GM18519 (cell line): ENCODE results near the gene RBM14.
"Not testable (repeated sequence)": the region's sequence is repeated elsewhere in the genome, so short reads cannot be mapped to it uniquely, and the experiment has no call there.

Experiments
- ATAC-seq: cut with Tn5 transposase; IDR thresholded peaks from one replicate; pipeline ENCODE4 v1.9.1; 2021; ENCODE audit warnings: mild to moderate bottlenecking, moderate library complexity; ENCODE audit not compliant: unreplicated experiment, low FRiP score

RBM14 gene

DNA sequence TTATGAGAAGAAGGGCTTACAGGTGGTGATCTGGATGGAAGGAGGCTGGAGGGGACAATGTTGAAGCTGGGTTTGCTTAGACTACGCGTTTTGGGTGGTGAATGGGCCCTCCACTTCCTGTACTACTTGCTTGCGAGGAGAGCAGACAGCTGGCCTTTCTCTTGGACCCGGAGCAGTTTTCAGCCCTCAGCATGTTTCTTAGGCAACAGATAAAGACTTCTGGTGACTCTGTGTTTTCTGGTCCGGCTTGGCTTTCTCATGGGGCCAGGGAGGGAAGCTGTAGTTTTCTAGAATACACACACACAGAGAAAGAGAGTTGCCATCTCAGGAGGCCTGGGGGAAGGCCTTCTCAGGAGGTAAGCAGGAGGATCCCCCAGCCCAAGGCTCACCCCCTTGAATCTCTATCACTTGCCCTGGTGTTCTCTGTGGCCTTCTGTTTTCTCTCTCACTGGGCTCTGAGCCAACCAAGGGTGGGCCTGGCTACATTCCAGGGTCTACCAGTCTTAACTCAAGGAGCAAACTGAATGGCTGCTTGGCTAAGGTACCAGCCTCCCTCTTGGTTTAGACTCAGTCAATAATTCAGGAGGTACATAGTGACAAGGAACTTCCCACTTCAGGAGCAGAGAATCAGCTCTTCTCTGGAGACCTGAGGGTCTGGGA is 21.1 kb upstream of the RBM14 start:
- ATAC-seq, result no peak

DNA sequence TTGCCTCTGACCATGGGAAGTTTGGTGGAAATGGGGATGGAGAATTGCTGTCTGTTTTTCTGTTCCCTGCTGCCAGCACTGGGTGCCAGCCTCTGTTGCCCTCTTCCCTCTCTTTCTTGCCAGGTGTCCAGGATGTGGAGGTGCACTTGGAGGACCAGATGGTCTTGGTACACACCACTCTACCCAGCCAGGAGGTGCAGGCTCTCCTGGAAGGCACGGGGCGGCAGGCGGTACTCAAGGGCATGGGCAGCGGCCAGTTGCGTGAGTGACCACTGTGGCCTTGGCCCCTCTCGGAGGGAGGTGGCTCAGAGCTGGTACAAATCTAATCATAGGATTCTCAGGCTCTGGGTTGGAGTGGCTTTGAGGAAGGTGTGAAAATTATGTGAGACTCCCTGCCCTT is 17.4 kb upstream of the RBM14 start:
- ATAC-seq, result no peak

DNA sequence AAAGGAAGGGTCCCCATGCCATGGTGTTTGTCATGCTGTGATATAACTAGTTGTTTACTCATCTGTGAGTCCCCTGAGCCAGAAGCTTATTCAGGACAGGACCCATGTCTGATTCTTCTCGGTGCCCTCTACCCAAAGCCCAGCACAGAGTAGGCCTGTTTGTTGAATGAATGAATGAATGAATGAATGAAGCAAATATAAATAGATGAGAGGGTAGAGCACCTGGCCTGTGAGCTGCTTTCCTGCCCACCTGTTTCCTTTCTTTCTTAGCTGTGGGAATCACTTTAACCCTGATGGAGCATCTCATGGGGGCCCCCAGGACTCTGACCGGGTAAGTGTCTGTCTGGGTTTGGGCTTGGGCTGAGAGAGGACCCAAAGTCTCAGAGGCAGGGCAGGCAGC is 16.2 kb upstream of the RBM14 start:
- ATAC-seq, result no peak

DNA sequence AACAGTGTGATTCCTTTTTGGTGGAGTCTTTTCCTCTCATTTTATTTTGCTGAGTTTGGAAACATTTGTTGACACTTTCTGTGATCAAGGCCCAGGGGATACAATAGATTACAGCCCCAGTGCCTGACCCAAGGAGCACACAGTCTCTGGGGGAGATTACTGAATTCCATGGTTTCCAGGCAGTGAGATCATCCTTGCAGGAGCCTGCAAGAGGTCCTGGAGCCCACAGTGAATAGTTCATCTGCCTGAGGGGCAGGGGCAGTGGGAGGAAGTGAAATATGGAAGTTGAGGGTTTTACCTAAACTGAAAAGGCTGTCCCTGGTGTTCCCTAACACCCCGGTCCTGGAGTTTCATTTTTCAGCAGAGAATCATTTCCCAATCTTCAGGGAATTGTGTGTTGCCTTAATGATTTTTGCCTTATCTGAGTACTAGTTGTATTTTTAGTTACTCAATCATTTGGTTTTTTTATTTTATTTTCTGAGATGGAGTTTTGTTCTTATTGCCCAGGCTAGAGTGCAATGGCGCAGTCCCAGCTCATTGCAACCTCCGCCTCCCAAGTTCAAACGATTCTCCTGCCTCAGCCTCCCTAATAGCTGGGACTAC is 15.7 kb upstream of the RBM14 start:
- no peak for ATAC-seq

DNA sequence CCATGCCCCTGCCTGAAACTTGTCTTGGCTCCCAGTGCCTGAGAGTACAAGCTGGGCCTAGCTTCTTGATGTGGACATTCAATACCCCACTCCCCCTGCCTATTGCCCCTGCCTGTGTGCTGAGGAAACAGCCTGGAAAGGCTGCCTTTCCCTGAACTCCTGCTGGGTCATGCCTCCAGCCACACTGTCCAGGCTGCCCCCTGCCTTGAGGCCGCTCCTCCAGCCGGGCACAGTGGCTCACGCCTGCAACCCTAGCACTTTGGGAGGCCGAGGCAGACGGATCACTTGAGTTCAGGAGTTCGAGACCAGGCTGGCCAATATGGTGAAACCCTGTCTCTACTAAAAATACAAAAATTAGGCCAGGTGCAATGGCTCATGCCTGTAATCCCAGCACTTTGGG is 13.4 kb upstream of the RBM14 start:
- ATAC-seq, result no peak

DNA sequence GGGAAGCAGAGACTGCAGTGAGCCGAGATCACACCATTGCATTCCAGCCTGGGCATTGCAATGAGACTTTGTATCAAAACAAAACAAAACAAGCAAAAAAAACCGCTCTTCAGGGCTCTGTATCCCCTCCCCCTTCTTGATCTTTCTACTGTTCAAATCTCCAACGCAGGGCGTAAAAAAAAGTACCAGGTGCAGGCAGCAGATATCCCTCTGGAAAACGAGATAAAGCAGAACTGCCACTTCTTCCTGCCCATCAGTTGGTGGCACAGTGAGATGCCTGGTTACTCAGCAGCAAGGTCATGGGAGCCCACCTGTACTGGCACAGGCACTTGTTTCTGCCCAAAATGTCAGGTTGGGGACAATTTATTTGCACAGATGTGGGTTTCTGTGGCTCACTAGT is 12.3 kb upstream of the RBM14 start:
- no peak for ATAC-seq

DNA sequence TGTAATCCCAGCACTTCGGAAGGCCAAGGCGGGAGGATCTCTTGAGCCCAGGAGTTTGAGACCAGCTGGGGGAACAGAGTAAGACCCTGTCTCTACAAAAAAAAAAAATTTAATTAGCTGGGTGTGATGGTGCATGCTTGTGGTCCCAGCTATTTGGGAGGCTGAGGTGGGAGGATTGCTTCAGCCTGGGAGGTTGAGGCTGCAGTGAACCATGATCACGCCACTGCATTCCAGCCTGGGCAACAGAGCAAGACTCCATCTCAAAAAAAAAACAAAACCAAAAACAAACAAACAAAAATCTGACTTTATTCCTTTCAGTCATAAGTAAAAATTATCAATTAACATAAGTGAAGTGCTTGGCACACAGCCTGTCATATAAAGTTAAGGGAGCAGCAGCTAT is 9.8 kb upstream of the RBM14 start:
- ATAC-seq, result not testable (repeated sequence)

DNA sequence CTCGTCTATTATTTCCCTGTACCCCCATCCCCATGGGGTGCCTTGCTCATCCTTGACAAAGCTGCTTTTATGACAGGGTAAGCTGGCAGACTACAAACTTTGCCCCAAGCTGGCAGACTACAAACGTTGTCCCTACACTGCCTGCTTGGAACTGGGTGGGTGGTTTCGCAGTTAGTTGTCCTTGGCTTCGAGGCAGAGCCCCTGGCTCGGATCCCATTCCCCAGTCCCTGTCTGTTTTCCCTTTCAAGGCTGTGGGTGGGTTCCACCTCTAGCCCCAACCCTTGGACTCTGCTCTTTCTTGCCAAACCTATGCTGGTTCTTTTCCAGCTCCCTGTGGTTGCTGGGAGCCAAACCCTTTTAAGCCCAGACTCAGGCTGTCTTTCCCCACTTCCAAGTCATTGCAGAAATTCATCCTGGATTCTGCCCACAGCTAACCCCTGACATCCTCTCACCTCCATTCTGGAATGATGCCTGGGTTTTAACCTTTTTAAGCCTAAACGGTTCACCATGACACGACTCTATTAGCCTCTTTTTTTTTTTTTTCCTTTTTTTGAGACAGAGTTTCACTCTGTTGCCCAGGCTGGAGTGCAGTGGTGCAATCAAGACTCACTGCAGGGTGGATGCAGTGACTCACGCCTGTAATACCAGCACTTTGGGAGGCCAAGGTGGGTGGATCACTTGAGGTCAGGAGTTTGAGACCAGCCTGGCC is 9.2 kb upstream of the RBM14 start:
- no peak for ATAC-seq

DNA sequence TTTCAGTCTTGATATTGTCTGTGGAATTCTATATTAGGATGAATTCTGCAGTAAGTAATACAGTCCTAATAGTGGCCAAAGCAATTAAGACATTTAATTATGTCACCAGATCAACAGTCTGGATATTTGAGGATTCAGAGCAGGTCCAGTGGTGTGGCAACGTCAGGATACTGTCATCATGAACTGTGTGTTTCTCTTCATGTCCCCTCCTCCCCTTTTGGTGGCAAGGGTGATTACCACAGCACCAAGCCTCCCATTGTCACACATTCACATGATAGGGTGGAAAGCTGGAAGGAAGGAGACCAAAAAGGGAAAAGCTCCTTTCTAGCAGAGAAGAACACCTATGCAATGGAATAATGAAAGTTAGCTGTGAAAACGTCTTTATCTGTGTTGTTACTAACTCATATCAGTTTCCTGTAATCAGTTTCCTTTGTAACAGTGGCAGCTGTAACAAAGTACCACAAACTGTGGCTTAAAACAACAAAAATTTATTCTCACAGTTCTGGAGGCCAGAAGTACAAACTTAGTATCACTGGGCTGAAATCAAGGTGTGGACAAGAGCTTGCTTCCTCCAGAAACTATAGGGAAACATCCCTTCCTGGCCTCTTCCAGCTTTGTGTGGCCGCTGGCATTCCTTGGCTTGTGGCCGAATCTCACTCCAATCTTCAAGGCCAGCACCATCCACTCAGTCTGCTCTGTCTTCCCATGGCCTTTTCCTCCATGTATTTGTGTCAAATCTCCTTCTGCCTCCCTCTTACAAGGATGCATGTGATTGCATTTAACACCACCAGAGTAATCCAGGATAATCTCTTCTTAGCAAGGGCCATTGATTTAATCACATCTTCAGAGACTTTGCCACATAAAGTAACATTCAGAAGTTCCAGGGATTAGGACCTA is 6.5 kb upstream of the RBM14 start:
- no peak for ATAC-seq

DNA sequence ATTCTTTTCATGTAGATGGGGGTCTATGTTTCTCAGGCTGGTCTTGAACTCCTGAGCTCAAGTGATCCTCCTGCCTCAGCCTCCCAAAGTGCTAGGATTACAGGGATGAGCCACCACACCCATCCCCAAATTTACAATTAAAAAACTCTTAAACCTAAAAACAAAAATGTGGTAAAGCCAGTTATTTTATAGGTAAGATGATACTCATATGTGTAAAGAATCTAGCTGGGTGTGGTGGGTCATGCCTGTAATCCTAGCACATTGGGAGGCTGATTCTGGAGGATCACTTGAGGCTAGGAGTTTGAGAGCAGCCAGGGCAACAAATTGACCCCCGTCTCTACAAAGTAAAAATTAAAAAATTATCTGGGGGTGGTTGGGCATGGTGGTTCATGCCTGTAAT is 4.0 kb upstream of the RBM14 start:
- no peak for ATAC-seq

DNA sequence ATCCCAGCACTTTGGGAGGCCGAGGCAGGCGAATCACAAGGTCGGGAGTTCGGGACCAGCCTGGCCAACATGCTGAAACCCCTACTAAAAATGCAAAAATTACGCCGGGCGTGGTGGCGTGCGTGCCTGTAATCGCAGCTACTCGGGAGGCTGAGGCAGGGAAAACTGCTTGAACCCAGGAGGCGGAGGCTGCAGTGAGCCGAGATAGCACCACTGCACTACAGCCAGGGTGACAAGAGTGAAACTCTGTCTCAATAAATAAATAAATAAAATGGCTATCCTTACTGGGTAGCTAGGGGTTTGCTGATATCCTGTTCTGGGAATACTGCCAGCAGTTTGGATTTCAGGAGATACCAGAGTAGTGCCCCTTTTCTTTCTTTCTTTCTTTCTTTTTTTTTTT is 2.4 kb upstream of the RBM14 start:
- ATAC-seq, result no peak

DNA sequence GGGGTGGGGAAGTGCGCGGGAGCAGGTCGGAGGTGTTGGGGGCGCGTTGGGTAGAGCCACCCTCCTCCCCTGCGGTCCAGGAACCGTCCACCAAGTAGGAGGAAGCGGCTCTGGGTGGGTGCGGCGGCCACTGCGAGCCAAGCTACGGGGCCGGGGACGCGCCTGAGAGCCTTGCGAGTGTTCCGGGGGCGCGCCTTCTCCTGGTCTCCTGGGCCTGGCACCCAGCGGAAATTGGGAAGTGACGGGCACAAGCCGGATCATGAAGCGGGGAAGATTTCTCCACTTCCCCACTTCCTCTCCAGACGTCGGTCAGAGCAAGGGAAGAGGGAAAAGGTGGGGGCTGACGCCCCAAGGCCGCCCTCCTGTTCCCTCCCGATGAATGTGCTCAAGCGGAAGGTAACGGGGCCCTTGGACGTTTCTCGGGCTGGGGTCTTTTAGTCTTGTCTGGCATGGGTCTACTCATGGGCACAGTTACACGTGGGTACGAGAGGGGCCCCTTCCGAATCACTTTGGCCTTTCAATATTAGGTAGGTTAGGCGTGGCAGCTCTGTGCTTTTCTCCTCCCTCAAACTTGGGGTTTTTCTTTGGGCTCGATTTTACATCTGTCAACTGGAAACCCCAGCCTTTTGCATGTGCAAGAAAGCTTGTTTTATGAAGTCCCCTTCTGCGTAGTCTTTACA is 865 bp downstream of the RBM14 start:
- no peak for ATAC-seq

DNA sequence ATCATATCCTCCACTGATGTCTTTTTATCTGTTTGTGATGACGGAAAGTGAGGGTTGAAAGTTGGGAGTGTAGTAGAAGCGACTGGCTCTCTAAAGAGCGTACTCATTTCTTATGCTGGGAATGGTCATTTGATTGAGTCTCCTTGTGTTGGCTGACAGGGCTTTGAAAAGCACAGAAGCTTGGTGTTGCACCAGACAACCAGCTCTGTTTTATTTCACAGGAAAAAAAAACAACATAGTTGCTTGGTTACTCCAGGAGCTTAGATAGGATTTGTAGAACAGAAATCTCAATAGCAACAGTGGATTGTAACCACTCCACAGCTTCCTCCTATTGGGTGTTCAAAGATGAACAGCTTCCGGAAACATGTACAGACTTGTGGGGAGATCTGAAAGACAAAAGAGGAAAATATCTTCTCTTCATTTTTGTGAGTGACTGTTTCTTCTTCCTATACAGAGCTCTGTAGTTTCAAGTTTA is 2.7 kb downstream of the RBM14 start:
- no peak for ATAC-seq

DNA sequence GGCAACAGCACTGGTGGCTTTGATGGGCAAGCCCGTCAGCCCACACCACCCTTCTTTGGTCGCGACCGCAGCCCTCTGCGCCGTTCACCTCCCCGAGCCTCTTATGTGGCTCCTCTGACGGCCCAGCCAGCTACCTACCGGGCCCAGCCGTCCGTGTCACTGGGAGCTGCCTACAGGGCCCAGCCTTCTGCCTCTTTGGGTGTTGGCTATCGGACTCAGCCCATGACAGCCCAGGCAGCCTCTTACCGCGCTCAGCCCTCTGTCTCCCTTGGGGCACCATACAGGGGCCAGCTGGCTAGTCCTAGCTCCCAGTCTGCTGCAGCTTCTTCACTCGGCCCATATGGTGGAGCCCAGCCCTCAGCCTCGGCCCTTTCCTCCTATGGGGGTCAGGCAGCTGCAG is 8.0 kb downstream of the RBM14 start:
- no peak for ATAC-seq

DNA sequence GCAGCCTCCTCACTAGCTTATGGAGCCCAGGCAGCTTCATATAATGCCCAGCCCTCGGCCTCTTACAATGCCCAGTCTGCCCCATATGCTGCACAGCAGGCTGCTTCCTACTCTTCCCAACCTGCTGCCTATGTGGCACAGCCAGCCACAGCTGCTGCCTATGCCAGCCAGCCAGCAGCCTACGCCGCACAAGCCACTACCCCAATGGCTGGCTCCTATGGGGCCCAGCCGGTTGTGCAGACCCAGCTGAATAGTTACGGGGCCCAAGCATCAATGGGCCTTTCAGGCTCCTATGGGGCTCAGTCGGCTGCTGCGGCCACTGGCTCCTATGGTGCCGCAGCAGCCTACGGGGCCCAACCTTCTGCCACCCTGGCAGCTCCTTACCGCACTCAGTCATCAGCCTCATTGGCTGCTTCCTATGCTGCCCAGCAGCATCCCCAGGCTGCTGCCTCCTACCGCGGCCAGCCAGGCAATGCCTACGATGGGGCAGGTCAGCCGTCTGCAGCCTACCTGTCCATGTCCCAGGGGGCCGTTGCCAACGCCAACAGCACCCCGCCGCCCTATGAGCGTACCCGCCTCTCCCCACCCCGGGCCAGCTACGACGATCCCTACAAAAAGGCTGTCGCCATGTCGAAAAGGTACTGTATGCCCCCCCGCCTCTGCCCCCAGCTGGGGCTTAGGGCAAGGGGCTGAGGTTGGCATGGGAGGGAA is 8.8 kb downstream of the RBM14 start:
- no peak for ATAC-seq

DNA sequence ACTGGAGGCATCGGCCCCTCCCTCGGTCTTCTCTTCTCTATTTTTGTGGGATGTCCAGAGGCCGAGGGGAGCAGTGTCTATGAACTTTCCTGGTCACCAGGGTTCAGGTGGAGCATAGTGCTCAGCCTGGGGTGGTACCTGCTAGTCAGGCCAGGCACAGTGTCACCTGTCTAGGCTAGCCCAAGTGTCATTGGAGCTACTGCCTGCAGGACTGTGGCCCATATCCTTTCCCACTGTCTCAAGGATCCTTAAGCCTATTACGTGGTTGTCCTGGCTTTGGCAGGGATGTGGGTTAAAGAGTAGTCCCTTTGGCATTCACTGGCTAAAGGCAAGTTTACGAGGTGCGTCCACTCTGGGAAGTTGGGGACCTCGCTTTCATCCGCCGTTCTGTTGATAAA is 9.3 kb downstream of the RBM14 start:
- ATAC-seq, result no peak

DNA sequence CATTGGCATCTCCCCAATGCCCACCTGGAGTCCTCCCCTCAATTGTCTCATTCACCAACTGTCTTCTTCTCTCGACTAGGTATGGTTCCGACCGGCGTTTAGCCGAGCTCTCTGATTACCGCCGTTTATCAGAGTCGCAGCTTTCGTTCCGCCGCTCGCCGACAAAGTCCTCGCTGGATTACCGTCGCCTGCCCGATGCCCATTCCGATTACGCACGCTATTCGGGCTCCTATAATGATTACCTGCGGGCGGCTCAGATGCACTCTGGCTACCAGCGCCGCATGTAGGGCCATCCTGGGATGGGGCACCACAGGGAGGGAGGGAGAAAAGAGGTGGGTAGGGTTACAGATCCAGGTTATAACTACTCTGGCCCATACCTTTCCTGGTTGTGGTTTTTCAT is 10.0 kb downstream of the RBM14 start:
- ATAC-seq, result no peak

DNA sequence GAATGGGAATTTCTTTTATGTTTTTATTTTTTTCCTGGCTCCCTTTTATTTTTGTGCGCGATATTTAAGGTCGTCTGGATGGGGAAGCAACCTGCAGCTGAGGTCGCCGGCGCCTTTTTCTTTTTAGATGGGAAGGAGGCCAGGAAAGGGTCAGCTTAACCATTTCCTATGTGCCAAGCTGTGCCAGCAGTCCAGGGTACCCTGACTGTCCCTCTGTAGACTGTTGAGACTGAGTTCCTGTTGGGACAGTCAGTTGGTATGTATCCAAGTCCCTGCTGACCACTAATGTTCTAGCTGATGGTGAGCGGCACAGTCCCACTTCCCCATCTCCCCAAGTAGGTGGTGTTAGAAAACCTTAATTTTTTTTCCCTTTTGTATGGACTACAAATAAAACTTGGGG is 10.5 kb downstream of the RBM14 start:
- no peak for ATAC-seq

DNA sequence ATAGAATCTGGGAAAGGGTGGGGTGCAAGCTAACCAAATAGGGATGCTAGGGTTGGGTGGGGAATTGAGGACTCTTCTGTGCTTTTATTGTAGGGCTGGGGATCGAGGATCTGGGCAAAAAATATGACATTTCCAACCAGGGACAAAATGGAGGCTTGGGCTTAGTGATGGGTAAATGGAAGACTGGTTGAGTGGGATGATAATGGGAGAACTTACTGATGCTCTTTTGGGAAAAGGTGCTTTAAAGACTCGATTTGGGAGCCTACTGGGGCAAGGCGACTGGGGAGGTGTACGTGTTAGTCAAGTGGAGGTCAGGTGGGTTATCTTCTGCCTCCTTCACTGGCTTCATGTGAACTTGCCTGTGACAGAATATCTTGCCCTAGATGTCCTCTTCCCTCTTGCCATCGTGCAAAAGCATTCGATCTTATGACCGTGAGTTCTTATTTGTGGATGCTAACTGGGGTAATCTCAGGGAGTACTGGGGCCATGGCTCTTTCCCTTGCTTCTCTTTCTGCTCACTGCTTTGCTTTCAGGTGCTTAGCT is 11.7 kb downstream of the RBM14 start:
- no peak for ATAC-seq

DNA sequence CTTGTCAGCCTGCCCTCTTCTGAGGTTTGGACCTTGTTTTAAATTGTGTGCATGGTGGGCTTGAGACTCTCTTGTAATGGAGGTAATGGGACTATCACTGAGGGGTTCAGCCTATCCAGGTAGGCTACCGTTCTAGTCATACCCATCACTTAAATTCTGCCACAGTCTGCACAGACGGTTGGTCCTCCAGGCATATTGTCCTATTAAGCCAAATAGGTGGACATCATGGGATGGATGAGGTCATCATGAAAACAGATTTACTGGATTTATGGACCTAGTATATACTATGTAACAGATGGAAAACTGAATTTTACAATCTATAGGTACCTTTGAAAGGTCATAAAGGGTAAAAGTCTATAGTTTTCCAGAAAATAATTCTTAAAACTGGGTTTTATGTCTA is 12.9 kb downstream of the RBM14 start:
- ATAC-seq, result no peak
